GM13977 (cell line): ENCODE results near the gene MYRIP.

ENCODE experiments used
- DNase-seq: peaks from one replicate; pipeline ENCODE4 v3.0.0; 2012; ENCODE audit warnings: low spot score
- in situ Hi-C: fragments of 300-500 bp; cut with MboI; formaldehyde crosslinking; loops from one replicate; pipeline ENCODE4 v1.12.0; 2022; ENCODE audit warnings: low sequenced_read_pairs, low pct_unique_long_range_greater_than_20kb, mixed read lengths, inconsistent platforms; ENCODE audit not compliant: unreplicated experiment
- TF ChIP-seq, protein P1 (sequence below): IDR thresholded peaks from 2 replicates; pipeline ENCODE4 v1.5.1; 2012; ENCODE audit warnings: mild to moderate bottlenecking, control low read depth; ENCODE audit not compliant: insufficient read depth; ENCODE audit errors: extremely low read depth, missing control alignments

Gene MYRIP

DNA sequence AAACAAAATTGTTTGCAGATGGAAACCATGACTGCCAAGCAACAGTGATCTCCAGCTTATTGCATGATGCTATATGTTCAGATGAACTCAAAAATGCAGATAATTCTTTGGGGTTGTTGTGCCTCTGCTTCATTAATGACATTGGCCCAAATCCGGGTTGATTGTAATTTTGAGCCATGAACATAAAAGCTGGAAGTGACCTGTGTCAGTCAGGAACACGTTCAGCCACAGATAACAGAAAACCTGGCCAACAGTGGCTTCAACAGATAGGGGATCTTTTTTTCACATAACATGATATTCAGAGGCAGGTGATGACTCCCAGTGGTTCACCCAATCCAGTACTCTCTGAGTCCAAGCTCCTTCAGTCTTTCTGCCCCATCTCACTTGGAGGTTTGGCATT lies 423.2 kb downstream of the MYRIP start:
- in situ Hi-C loops: no loop called here
- TF ChIP-seq, protein P1, sequence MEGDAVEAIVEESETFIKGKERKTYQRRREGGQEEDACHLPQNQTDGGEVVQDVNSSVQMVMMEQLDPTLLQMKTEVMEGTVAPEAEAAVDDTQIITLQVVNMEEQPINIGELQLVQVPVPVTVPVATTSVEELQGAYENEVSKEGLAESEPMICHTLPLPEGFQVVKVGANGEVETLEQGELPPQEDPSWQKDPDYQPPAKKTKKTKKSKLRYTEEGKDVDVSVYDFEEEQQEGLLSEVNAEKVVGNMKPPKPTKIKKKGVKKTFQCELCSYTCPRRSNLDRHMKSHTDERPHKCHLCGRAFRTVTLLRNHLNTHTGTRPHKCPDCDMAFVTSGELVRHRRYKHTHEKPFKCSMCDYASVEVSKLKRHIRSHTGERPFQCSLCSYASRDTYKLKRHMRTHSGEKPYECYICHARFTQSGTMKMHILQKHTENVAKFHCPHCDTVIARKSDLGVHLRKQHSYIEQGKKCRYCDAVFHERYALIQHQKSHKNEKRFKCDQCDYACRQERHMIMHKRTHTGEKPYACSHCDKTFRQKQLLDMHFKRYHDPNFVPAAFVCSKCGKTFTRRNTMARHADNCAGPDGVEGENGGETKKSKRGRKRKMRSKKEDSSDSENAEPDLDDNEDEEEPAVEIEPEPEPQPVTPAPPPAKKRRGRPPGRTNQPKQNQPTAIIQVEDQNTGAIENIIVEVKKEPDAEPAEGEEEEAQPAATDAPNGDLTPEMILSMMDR: no peak
- no peak for DNase-seq

DNA sequence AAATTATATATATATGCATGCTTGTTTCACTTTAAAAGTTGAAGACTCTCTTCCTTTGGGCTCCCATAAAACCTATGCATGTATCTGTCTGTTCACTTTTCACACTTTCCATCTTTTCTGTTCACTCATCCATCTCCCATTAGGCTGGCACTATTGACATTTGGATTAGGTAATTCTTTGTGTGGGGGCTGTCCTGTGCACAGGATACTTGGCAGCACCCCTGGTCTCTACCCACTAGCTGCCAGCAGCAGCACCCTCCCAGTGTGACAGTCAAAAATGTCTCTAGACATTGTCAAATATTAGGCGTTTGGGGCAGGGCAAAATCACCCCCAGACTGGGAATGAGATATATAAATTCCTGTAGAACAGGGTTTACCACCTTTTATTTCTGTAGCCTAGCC lies 427.8 kb downstream of the MYRIP start:
- in situ Hi-C loops: no loop called here
- DNase-seq: no peak

DNA sequence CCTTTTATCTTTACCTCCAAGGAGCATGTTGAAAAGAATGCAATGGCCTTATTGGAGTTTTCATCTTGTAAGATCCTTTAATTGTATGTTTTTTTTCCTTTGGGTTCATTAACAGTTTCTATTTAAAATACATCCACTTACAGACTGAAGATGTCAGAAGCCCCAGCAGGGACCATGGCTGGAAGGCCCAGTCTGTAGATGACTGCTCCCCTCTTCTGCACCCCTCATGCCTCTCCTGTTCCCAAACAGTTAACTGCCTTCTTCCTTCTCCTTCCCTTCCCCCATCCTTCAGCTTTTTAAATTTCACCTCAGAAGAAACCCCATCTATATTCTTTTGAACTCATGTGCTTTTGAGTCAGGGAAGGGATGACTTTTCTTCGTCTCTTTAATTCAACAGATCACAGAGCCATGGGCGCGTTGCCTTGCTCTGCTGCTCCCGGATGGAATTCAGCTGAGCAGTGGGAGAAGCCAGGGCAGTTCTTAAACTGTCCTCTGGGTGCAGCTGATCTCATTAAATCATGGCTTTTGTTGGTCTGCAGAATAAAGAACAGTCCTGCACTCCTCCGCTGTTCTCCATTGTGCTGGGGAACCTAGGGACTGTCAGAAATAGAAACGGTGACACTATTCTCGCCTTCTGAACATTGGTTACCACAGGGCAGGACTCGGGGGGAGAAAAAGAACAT lies 428.6 kb downstream of the MYRIP start:
- DNase-seq: no peak
- in situ Hi-C loops: no loop called here
- TF ChIP-seq, protein P1: no peak

More for the DNA sequence above, 427.8 kb downstream of the MYRIP start:
- TF ChIP-seq, protein P1: no peak

DNA sequence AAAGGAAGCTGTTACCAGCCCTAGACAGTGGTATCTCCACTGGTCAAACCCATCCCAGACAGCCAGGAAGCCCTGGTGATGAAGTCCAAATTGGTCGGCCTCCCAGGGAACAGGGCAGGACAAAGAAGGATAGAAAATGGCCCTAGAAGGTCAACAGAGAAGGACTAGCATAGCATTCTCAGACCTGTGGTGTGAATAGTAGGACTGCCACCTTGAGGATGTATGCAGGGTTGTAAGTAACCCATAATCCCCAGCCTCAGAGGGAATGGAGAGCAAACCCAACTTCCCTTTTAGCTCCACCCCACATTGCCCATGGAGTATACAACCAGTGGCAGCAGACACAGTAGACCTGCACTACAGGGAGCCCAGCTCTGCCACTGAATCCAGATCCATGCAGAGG lies 431.5 kb downstream of the MYRIP start:
- in situ Hi-C loops: no loop called here
- TF ChIP-seq, protein P1: no peak
- DNase-seq: no peak

DNA sequence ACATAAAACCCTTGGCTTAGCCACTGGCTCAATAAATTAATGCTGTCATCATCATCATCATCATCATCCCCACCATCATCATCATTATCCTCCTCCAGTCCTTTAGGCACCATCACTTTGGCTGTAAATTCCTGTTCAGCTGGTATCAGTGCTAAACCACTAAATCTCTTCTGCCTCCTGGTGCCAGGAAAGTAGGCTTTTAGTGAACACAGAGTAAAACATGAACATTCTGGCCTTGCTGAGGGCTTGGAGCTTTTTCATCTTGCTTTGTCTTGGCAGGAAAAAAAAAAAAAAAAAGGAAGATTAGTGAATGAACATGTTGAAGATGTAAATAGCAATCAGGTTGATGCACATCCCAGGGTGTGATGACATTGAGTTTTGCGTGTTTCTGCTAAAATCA lies 432.8 kb downstream of the MYRIP start:
- in situ Hi-C loops: no loop called here
- TF ChIP-seq, protein P1: no peak
- no peak for DNase-seq

DNA sequence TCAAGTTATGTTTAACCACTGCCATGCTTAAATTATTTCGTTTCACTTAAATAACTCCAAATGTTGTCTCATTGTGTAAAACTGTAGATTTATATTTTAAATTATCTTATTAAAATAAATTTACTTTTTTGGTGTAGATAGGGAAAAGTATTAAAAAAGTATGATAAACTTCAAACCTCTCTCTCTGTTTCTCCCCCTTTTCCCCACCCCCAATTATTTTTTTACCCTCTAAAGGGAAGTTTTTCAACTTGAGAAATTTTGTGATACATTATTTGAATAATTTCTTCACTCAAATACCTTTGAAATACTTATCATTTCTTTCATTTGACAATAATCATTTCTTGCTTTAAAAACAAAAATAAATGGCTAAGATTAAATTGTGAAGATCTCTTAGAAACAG lies 433.2 kb downstream of the MYRIP start:
- in situ Hi-C loops: no loop called here
- no peak for DNase-seq
- TF ChIP-seq, protein P1: no peak
